Measurements from ENCODE around the gene C1orf21. TPM values are rescaled to one million over a fixed set of nuclear protein-coding genes. Genes with fewer than 3 reads are reported as not detected.
"Not testable (repeated sequence)": the region's sequence is repeated elsewhere in the genome, so short reads cannot be mapped to it uniquely, and the experiment has no call there.

The C1orf21 gene
- total RNA-seq, result 10 to 100 TPM; 30.6 to 61.7 (median 43.0) TPM

GRCh38 chr1:184386312-184387068 lies at the start of gene C1orf21:
C1orf21 (plus strand) TSS chr1:184387029; CDS start chr1:184477510, 90,481 bp downstream.
- Histone ChIP-seq H3K27me3 (no peaks in the 10 kb centered on the region), H3K4me1 (peaks cover 0 to 35% (median 5%) of the 10 kb centered on the region in 4 donors), H3K36me3 (no peaks in the 10 kb centered on the region), H3K27ac (peak within 1 kb of the TSS; percentile 87 to 93 (median 90)), H3K4me3 (peak within 1 kb of the TSS; percentile 64 to 97 (median 77)), H3K9me3 (no peaks in the 10 kb centered on the region)
- WGBS, 2 donors, result 0% methylated on average over 15 to 43 of the region's 73 CpGs
- peak; percentile 84 to 86 for DNase-seq (ENCODE audit: low spot score in 2 of 2)
- peak in 1 of 5 experiments; percentile 25 for TF ChIP-seq CTCF (IDR thresholded peaks at IDR 0.05)
- TF ChIP-seq POLR2A (IDR thresholded peaks at IDR 0.05), result peak; percentile 76 to 91
- no peak for TF ChIP-seq EP300 (IDR thresholded peaks at IDR 0.05)

GRCh38 chr1:184337865-184338264 lies 49.0 kb upstream of the C1orf21 start:
- H3K9me3 ChIP-seq; H3K4me3 ChIP-seq; DNase-seq (ENCODE audit: low spot score in 2 of 2); H3K36me3 ChIP-seq; H3K27me3 ChIP-seq; H3K27ac ChIP-seq; H3K4me1 ChIP-seq: not testable (repeated sequence)
- WGBS, 2 donors, result 83 to 88% methylated on average over 1 of the region's 1 CpG

GRCh38 chr1:184340984-184341383 lies 45.8 kb upstream of the C1orf21 start:
- H3K4me3 ChIP-seq, result no peak overlapping the region
- H3K36me3 ChIP-seq, result no peaks in the 10 kb centered on the region
- no peaks in the 10 kb centered on the region for H3K27me3 ChIP-seq
- H3K4me1 ChIP-seq, result no peaks in the 10 kb centered on the region
- H3K9me3 ChIP-seq, result peaks cover 0 to 8% (median 0%) of the 10 kb centered on the region in 4 donors
- 100% methylated on average over 1 of the region's 1 CpG for WGBS, 2 donors
- H3K27ac ChIP-seq, result no peak overlapping the region
- TF ChIP-seq CTCF (IDR thresholded peaks at IDR 0.05), result no peak
- DNase-seq (ENCODE audit: low spot score in 2 of 2), result no peak

- Histone ChIP-seq H3K9me3 (no peaks in the 10 kb centered on the region), H3K27ac (no peak overlapping the region), H3K4me1 (no peaks in the 10 kb centered on the region), H3K36me3 (no peaks in the 10 kb centered on the region), H3K27me3 (no peaks in the 10 kb centered on the region), H3K4me3 (no peak overlapping the region)
- TF ChIP-seq EP300 (IDR thresholded peaks at IDR 0.05) (no peak), CTCF (IDR thresholded peaks at IDR 0.05) (no peak), POLR2A (IDR thresholded peaks at IDR 0.05) (no peak)
- 66% methylated on average over 2 of the region's 2 CpGs for WGBS, 2 donors
- DNase-seq (ENCODE audit: low spot score in 2 of 2), result no peak
These were observed 36.3 kb upstream of the C1orf21 start for GRCh38 chr1:184350573-184350972.

- Histone ChIP-seq H3K27me3 (no peaks in the 10 kb centered on the region), H3K27ac (no peak overlapping the region), H3K9me3 (no peaks in the 10 kb centered on the region), H3K4me1 (no peaks in the 10 kb centered on the region), H3K4me3 (no peak overlapping the region), H3K36me3 (no peaks in the 10 kb centered on the region)
- TF ChIP-seq EP300 (IDR thresholded peaks at IDR 0.05) (no peak), CTCF (IDR thresholded peaks at IDR 0.05) (no peak), POLR2A (IDR thresholded peaks at IDR 0.05) (no peak)
- no peak for DNase-seq (ENCODE audit: low spot score in 2 of 2)
- WGBS, 2 donors, result 86 to 93% methylated on average over 3 of the region's 3 CpGs
These were observed 35.3 kb upstream of the C1orf21 start for GRCh38 chr1:184351416-184351975.
